GM19043 (cell line): ENCODE measurements around the gene PILRA.
"Not testable (repeated sequence)": the region's sequence is repeated elsewhere in the genome, so short reads cannot be mapped to it uniquely, and the experiment has no call there.

Experiments
- ATAC-seq: cut with Tn5 transposase; IDR thresholded peaks from one replicate; pipeline ENCODE4 v1.9.1; 2021; ENCODE audit warnings: low read depth; ENCODE audit not compliant: unreplicated experiment

The PILRA gene

DNA sequence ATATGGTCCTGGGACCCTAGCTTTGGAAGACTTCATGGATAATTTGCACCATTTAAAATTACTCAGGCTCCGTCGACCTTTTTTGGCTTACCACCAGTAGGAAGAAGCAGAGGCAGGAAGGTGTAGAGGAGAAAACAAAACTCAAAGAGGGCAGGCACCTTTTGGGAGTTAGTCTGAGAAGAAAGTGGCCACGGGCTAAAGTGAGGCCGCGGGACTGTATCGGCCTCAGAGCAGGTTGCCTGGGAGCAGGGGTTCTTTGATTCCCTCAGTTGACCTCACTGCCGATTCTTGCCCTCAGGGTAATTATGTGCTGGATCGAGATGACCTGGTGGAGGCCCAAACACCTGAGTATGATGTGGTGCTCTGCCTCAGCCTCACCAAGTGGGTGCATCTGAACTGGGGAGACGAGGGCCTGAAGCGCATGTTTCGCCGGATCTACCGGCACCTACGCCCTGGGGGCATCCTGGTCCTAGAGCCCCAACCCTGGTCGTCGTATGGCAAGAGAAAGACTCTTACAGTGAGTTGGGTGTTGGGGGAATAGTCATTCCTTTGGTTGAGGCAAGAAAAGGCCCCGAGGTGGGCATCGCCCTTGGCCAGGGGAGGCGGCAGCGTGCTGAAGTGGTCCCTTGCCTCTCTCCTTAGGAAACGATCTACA is 59.5 kb downstream of the PILRA start:
- ATAC-seq = no peak

GRCh38 chr7:100433276-100433591 is 59.9 kb downstream of the PILRA start:
- no peak for ATAC-seq

DNA sequence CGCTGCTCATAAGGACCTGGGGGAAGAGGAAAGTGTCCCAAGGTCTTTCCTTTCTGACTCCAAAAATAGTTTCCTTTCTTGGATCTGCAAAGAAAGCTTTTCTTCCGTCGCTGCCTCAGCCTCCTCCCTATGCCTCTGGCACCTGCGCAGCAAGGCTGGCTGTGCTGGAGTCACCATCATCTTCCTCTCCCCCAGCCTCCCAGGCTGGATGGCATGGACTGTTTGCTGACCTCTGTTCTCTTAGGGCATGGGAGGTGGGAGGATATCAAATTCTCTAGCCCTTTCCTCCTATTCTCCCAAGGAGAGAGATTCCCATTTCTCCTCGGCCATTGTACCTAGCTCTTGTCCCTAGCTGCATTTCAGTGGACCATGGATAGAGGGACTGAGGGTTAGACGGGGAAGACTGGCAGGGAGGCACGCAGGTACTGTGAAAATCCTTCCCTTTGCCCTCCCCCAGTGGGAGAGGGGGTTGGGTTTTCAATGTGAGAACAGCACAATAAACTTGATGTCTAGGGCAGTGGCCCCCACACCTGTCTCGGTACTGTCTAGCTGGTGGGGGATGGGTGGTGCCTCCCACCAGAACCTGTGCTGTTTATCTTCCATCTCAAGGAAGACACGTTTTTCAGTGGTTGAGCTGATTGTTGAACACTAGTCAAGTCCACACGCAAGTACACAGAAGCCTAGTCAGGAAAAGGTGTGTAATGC is 60.5 kb downstream of the PILRA start:
- ATAC-seq = no peak

DNA sequence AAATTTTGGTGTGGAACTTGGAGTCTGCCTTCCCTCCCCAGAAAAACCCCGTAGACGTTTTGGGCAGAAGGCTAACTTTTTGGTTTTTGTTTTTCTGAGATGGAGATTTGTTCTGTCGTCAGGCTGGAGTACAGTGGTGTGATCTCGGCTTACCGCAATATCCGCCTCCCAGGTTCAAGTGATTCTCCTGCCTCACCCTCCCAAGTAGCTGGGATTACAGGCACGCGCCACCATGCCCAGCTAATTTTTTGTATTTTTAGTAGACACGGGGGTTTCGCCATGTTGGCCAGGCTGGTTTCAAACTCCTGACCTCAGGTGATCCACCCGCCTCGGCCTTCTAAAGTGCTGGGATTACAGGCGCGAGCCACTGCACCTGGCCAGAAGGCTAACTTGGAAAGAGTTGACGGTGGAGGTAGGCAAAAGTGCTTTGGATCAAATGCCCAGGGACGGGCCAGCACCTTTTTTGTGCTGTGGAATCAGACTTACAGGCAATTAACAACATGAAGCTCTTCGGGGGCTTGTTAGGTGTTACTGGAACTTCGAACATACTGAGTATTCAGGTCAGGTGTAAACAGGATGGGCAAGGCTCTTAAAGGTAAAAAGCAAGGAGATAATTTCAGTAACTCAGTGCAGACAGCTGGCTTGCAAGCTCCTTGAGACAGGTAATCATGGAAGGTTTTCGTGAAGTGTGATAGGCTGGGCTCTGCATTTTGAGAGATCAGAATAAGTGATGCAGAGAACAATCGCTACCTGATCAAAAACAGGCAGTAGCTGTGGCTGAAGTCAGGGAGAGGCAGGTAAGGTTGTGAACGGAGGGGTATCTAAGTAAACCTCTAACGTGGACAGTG is 61.2 kb downstream of the PILRA start:
- no peak for ATAC-seq

DNA sequence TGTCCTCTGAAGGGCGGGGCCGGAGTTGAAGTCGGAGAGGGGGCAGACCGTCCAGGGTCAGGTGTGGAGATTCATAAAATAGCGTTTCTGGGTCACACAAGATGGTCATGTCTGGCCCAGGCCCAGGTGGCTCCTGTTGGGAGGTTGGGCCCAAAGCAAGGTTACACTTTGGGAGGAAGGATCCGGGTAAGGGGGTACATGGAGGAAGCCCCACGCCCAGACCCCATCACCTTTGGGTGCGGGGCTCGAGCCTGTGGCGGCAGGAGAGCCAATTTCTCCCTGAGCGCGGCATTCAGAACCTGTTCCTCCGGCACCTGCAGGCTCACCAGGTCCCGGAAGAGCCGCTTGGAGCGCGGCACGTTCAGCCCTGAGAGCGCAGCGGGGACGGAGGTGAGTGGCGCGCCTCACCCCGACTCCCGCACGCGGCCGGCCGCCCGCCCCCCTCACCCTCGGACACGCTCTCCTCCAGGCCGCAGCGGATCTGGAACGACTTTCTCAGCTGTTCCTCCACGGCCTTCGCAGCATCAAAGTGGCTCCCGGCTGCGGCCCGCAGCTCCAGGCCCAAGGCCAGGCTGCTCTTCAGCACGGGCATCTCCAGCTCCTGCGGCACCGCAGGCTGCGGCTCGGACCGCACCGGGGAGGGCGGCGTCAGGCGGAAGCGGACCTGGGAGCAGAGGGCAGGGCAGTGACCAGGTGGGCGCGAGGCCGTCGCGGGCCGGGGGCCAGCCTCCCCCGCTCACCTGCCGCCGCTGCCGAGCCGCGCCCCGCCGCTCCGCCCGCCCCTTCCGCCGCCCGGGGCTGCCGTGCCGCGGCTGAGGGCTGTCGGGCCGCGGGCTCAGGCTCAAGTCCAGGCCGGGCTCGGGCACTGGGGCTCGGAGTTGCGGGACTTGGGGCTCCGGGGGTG is 62.4 kb downstream of the PILRA start:
- no peak for ATAC-seq

GRCh38 chr7:100437150-100438100 is 64.1 kb downstream of the PILRA start:
- no peak for ATAC-seq

GRCh38 chr7:100438172-100438571 is 64.9 kb downstream of the PILRA start:
- no peak for ATAC-seq

DNA sequence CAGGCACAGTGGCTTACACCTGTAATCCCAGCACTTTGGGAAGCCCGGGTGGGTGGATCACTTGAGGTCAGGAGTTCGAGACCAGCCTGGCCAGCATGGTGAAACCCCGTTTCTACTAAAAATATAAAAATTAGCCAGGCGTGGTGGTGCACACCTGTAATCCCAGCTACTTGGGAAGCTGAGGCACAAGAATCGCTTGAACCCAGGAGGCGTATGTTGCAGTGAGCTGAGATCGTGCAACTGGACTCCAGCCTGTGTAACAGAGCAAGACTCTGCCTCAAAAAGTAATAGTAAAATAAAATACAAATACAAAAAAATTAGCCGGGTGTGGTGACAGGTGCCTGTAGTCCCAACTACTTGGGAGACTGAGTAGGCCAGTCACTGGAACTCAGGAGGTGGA is 65.4 kb downstream of the PILRA start:
- ATAC-seq = not testable (repeated sequence)

DNA sequence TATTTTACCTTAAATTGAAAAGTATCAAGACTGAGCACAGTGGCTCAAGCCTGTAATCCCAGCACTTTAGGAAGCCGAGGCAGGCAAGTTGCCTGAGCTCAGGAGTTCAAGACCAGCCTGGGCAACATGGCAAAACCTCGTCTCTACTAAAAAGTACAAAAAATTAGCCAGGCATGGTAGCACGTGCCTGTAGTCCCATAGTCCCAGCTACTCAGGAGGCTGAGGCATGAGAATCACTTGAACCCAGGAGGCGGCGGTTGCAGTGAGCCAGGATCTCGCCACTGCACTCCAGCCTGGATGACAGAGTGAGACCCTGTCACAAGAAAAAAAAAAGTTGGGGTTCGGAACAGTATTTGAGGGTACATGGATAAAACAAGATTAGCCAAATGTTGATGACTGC is 66.0 kb downstream of the PILRA start:
- ATAC-seq = not testable (repeated sequence)

DNA sequence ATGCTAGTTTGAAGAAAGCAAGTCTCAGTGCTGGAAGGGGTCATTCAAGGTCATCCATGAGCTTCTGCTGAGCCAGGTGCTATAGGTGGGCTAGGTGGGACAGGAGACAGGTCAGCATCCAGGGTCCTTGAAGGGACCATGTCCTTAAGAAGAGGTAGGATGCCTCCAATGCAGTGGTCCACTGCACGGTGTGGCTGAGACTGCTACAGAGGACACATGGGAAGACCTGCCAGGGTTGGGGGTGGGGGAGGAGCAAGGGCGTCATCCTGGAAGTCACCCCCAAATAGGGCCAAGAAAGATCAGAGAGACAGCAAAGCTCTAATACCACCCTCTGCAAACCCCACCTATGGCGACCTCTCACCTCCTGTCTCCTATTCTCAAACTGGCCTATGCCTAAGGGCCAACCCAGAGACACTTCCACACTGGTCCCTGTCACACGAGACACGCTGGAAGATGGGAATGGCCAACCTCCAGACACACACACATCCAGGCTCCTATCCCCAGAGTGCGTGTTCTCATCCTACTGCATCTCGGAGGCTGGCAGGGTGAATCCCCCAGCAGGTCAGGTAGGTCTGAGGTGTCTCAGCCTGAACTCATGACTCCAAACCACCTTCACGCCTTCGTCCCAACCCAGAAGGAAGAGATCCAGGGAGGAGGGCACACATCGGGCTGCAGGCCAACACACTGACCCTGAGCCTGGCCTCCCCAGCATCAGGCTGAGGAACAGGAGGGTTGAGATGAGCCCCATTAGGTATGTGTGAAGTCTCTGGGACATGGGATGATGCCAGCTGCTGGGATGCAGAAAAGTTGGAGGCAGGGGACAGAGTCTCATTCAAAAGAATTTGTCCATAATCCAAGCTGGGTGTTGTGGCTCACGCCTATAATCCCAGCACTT is 68.6 kb downstream of the PILRA start:
- ATAC-seq = no peak

GRCh38 chr7:100443096-100443840 is 70.0 kb downstream of the PILRA start:
- ATAC-seq = no peak

- no peak for ATAC-seq
Observed at GRCh38 chr7:100444311-100445278, 71.3 kb downstream of the PILRA start.

GRCh38 chr7:100446040-100446439 is 72.8 kb downstream of the PILRA start:
- no peak for ATAC-seq

DNA sequence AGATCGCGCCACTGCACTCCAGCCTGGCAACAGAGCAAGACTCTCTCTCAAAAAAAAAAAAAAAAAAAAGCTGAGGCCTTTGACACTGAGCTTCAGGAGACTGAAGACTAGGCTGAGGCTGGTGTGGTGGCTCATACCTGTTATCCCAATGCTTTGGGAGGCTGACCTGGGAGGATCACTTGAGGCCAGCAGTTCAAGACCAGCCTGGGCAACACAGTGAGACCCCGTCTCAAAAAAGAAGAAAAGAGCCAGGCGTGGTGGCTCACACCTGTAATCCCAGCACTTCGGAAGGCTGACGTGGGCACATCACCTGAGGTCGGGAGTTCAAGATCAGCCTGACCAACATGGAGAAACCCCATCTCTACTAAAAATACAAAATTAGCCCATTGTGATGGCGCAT is 74.1 kb downstream of the PILRA start:
- ATAC-seq = not testable (repeated sequence)

GRCh38 chr7:100449190-100449795 is 76.0 kb downstream of the PILRA start:
- ATAC-seq = no peak
